Esophagus muscularis mucosa (tissue), 4 donors: ENCODE data around the gene GIPC2.

ENCODE experiments used
- EP300 ChIP-seq: sonication (generic); formaldehyde crosslinking; IDR thresholded peaks from one replicate; pipeline ENCODE4 v1.6.1; 2017; ENCODE audit warnings: antibody characterized with exemption
- POLR2AphosphoS5 ChIP-seq, 2 donors: sonication (generic); formaldehyde crosslinking; IDR thresholded peaks; one replicate each; pipeline ENCODE4 v1.6.1; 2017; ENCODE audit warnings: antibody characterized with exemption in 2 of 2
- TF ChIP-seq, protein P1 (sequence below), 3 experiments: fragments of 200-600 bp in 2 of 3; fragments of 450-650 bp in 1 of 3; sonication (generic) in 2 of 3; IDR thresholded peaks; one replicate each; pipeline ENCODE4 v1.5.1; 2017 to 2019; ENCODE audit warnings: antibody characterized with exemption in 3 of 3, mild to moderate bottlenecking in 2 of 3, moderate library complexity in 1 of 3

DNA sequence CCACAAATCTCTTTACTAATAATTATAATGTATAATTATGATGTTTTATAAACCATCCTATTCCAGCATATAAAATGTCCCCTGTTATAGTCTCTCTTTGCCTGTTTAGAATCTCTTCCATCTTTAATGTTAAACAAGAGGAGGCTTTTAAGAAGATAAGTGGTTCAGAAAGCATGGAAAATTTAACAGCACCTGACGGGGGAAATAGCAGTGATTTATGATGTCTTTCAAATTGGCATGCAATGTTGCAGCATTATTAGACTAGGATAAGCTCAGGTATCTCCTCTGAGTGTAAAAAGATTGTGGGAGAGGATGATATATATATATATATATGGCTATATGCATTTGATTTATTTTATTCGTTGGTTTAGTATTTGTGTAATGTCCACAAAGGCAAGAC, 24.4 kb downstream of the GIPC2 start:
- TF ChIP-seq, protein P1, sequence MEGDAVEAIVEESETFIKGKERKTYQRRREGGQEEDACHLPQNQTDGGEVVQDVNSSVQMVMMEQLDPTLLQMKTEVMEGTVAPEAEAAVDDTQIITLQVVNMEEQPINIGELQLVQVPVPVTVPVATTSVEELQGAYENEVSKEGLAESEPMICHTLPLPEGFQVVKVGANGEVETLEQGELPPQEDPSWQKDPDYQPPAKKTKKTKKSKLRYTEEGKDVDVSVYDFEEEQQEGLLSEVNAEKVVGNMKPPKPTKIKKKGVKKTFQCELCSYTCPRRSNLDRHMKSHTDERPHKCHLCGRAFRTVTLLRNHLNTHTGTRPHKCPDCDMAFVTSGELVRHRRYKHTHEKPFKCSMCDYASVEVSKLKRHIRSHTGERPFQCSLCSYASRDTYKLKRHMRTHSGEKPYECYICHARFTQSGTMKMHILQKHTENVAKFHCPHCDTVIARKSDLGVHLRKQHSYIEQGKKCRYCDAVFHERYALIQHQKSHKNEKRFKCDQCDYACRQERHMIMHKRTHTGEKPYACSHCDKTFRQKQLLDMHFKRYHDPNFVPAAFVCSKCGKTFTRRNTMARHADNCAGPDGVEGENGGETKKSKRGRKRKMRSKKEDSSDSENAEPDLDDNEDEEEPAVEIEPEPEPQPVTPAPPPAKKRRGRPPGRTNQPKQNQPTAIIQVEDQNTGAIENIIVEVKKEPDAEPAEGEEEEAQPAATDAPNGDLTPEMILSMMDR (IDR thresholded peaks at IDR 0.05): no peak
- TF ChIP-seq EP300 (no peak), POLR2AphosphoS5 (IDR thresholded peaks at IDR 0.05) (no peak)
